ENCODE measurements around the gene ZNF519.
"Not testable (repeated sequence)": the region's sequence is repeated elsewhere in the genome, so short reads cannot be mapped to it uniquely, and the experiment has no call there.

The ZNF519 gene

DNA sequence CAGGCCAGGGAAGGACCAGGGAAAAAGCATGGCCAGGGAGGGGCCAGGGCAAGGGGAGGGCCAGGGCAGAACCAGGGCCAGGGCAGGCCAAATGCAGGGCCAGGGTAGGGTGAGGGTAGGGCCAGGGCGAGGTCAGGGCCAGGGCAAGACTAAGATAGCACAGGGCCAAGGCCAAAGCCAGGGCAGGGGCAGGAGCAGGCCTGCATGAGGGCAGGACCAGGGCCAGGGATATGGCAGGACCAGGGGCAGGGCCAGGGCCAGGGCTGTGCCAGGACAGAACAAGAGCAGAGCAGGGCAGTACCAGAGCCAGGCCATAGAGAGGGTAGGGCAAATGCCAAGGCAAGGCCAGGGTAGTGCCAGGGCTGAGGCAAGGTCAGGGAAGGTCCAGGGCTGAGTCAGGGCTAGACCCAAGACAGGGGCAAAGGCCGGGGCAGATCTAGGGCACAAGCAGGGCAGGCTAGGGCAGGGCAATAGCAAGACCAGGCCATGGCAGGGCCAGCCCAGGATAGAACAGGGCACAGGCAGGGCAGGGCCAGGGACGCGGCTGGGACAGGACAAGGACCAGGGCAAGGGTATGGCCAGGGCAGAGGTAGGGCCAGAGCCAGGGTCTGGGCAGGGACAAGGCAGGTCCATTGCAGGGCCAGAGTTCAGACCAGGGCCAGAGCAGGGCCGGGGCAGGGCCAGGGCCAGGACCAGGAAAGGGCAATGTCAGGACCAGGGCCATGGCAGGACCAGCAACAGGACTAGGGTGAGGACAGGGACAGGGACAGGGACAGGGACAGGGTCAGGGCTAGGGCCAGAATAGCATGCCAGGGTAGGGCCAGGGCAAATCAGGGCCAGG, 39.3 kb upstream of the ZNF519 start:
- not testable (repeated sequence) for H3K36me3 ChIP-seq; H3K27me3 ChIP-seq (ENCODE audit: insufficient read depth, low read depth, severe bottlenecking); H3K27ac ChIP-seq; H3K4me3 ChIP-seq (ENCODE audit: low read depth, low read length); DNase-seq; H3K9me3 ChIP-seq (ENCODE audit: severe bottlenecking)

DNA sequence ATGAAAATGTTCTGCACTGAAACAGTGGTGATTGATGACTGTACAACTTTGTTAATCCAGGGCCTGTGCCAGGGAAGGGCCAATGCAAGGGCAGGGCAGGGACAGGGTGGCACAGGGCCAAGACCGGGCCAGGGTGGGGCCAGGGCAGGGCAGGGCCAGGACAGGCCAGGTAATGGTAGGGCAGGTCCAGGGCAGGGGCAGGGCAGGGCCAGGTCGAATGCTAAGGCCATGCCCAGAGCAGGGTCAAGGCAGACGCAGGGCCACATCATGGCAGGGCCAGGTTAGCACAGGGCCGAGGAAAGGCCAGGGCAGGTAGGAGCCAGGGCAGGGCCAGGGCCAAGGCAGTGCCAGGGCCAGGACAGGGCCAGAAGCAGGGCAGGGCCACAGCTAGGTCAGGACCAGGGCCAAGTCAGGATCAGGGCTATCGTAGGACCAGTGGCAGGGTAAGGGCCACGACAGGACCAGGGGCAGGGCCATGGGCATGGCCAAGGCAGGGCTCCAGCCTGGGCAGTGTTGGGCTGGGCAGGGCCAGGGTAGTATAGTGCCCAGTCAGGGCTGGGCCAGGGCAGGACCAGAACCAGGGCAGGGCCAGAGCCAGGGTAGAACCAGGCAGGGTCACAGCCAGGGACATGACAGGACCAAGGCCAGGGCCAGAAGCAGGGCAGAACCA, 38.3 kb upstream of the ZNF519 start:
- not testable (repeated sequence) for H3K27me3 ChIP-seq (ENCODE audit: insufficient read depth, low read depth, severe bottlenecking); DNase-seq; H3K27ac ChIP-seq; H3K4me3 ChIP-seq (ENCODE audit: low read depth, low read length); H3K9me3 ChIP-seq (ENCODE audit: severe bottlenecking); H3K36me3 ChIP-seq

GRCh38 chr18:14162915-14163314, 30.7 kb upstream of the ZNF519 start:
- DNase-seq; H3K4me3 ChIP-seq (ENCODE audit: low read depth, low read length); H3K27me3 ChIP-seq (ENCODE audit: insufficient read depth, low read depth, severe bottlenecking); H3K9me3 ChIP-seq (ENCODE audit: severe bottlenecking); H3K36me3 ChIP-seq; H3K27ac ChIP-seq: not testable (repeated sequence)

DNA sequence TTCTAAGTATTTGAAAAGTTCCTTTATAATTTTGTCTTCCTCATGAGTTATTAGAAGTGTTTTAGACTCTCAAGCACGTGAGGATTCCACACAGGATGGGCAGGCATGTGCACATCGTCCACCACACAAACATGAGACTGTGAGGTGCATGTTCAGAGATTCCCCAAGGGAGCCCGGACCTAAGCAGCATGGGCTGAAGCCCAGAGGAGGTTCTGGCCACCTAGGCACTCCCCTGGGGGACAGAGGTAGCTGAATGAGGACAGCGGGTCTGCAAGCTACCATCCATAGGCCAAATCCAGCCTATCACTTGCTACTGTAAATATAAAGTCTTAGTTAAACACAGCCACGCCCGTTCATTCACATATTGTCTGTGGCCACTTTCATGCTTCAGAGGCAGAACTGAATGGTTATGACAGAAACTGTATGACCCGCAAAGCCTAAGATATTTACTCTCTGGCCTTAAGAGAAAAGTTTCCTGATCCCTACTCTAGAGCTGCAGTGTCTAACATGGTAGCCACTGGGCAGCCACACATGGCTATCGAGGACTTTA, 19.4 kb upstream of the ZNF519 start:
- not testable (repeated sequence) for DNase-seq; H3K9me3 ChIP-seq (ENCODE audit: severe bottlenecking); H3K27me3 ChIP-seq (ENCODE audit: insufficient read depth, low read depth, severe bottlenecking); H3K27ac ChIP-seq; H3K4me3 ChIP-seq (ENCODE audit: low read depth, low read length); H3K36me3 ChIP-seq

DNA sequence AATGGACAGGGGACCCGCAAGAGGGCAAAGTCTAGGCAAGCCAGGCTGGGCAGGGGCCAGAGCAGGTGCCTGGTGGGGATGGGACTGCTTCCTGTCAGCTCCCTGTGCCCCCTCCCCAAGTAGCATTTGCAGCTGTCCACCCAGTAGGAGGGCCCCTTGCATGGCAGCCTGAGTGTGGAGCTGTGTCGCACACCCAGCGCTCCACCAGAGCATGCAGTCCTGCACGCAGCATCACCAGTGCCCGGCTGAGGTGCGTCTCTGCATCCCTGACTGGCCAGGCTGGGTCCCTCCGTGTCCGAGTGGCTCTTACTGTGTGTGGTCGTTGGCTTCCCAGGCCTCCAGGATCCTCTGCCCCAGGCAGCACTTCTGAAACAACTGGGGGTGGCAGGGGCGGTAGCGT, 18.5 kb upstream of the ZNF519 start:
- H3K27me3 ChIP-seq (ENCODE audit: insufficient read depth, low read depth, severe bottlenecking); H3K4me3 ChIP-seq (ENCODE audit: low read depth, low read length); H3K36me3 ChIP-seq; H3K9me3 ChIP-seq (ENCODE audit: severe bottlenecking); DNase-seq; H3K27ac ChIP-seq: not testable (repeated sequence)

- H3K9me3 ChIP-seq (ENCODE audit: severe bottlenecking); H3K36me3 ChIP-seq; H3K4me3 ChIP-seq (ENCODE audit: low read depth, low read length); H3K27ac ChIP-seq; DNase-seq; H3K27me3 ChIP-seq (ENCODE audit: insufficient read depth, low read depth, severe bottlenecking): not testable (repeated sequence)
Measured at GRCh38 chr18:14149916-14150420, 17.7 kb upstream of the ZNF519 start.

DNA sequence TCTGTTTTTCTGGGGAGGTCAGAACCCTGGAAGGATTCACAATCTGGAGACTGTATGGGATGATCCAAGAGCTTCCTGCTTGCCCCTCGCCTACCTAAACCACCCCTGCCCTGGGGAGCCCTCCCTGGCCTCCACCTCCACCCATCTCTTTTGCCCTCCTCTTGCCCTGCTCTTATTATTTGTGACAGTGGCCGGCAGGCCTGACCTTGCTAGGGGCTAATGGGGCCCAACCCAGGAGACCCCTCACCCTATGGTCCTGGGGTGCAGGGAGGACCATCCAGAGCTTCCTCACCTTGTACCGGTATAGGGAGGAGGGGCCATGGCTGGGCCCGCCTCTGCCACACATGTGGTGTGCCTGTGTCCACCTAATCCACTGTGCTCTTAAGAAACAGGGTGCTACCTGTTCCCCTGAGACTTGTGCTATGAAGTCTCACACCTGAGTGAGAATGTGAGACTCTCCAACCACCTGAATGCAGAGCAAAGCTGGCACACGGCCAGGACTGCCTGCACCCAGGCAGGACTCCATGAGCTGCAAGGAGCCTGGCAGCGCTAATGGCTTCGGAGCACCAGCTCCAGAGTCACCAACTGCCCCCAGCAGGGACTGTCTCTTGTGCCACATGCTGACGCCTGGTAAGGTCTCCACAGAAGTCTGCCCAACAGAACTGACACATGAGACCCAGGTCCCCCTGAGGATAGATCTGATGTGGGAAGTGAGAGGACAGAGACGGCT, 17.1 kb upstream of the ZNF519 start:
- H3K9me3 ChIP-seq (ENCODE audit: severe bottlenecking); DNase-seq; H3K4me3 ChIP-seq (ENCODE audit: low read depth, low read length): not testable (repeated sequence)

GRCh38 chr18:14147935-14148865, 16.0 kb upstream of the ZNF519 start:
- not testable (repeated sequence) for H3K9me3 ChIP-seq (ENCODE audit: severe bottlenecking); H3K27ac ChIP-seq; H3K27me3 ChIP-seq (ENCODE audit: insufficient read depth, low read depth, severe bottlenecking); H3K36me3 ChIP-seq; DNase-seq; H3K4me3 ChIP-seq (ENCODE audit: low read depth, low read length)

More for the DNA sequence above, 17.1 kb upstream of the ZNF519 start:
- not testable (repeated sequence) for H3K27me3 ChIP-seq (ENCODE audit: insufficient read depth, low read depth, severe bottlenecking); H3K27ac ChIP-seq; H3K36me3 ChIP-seq

DNA sequence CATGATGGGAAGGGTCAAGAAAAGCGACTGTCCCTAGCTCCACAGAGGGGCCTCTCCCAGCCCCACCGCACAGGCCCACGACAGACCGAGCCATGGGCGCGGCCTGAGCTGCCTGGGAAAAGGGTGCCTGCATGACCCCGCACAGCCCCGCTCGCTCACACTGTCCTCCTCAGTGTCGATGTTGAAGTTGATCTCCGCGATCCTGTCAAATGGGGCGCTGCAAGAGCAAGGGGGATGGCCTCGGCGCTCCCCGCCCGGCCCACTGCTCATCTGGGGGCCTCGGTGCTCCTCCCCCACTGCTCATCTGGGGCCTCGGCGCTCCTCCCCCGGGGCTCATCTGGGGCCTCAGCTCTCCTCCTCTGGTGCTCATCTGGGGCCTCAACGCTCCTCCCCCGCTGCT, 14.5 kb upstream of the ZNF519 start:
- H3K27me3 ChIP-seq (ENCODE audit: insufficient read depth, low read depth, severe bottlenecking); H3K36me3 ChIP-seq; H3K27ac ChIP-seq; DNase-seq; H3K9me3 ChIP-seq (ENCODE audit: severe bottlenecking); H3K4me3 ChIP-seq (ENCODE audit: low read depth, low read length): not testable (repeated sequence)

DNA sequence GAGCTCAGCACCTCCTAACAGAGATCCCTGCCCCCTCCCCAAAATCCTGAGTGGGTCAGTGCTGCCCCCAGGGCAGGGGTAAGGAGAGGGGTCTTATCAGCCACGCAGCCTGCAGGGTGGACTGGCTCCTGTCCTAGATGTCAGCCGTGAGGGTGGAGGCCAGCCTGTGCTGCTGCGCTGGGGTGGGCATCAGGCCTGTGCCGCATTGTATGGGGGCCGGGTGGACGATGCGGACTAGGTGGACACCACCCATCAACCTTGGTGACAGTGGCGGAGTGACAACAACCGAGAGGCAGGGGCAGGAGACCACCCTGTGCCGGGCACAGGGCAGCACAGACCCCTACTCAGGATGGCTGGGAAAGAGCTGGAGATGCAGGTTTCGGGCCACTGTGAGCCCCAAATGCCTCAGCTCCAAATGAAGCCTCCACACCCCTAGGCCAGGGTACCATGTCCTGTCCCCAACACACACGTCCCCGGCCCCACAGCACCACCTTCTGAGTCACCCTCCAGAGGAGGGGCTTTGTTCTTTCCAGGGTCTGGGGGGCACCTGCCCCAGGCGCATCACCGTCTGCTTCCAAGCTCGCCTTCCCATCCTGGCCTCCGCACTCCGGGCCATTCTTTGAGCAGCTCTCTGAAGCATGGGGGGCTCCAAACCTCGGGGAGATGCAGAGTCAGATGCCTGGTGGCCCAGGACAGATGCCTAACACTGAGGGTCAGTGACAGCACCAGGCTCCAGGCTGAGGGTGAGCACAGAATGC, 13.5 kb upstream of the ZNF519 start:
- DNase-seq; H3K9me3 ChIP-seq (ENCODE audit: severe bottlenecking); H3K27me3 ChIP-seq (ENCODE audit: insufficient read depth, low read depth, severe bottlenecking); H3K36me3 ChIP-seq; H3K27ac ChIP-seq; H3K4me3 ChIP-seq (ENCODE audit: low read depth, low read length): not testable (repeated sequence)

GRCh38 chr18:14145021-14145420, 12.8 kb upstream of the ZNF519 start:
- H3K36me3 ChIP-seq; H3K27me3 ChIP-seq (ENCODE audit: insufficient read depth, low read depth, severe bottlenecking); H3K4me3 ChIP-seq (ENCODE audit: low read depth, low read length); DNase-seq; H3K9me3 ChIP-seq (ENCODE audit: severe bottlenecking); H3K27ac ChIP-seq: not testable (repeated sequence)

Data from WERI-Rb-1 (cell line).